Measurements from ENCODE around the gene VTCN1. TPM values are rescaled to one million over a fixed set of nuclear protein-coding genes. Genes with fewer than 3 reads are reported as not detected.

The VTCN1 gene
- total RNA-seq, 2 donors from 2014 or later: not detected

GRCh38 chr1:117182319-117182718 is 28.4 kb downstream of the VTCN1 start:
- no peak overlapping the region for H3K27ac ChIP-seq (ENCODE audit: low read depth, low read length)
- Mint-ChIP-seq H3K27me3 (ENCODE audit: insufficient read depth) (peaks cover 2% of the 10 kb centered on the region), H3K36me3 (ENCODE audit: low read depth) (no peaks in the 10 kb centered on the region), H3K4me1 (peaks cover 30% of the 10 kb centered on the region), H3K9me3 (no peaks in the 10 kb centered on the region), H3K27ac (no peak overlapping the region), H3K4me3 (no peak overlapping the region)
- DNase-seq: no peak
- no peaks in the 10 kb centered on the region for H3K36me3 ChIP-seq (ENCODE audit: control insufficient read depth, insufficient read depth, low read length)
- H3K4me1 ChIP-seq (ENCODE audit: control insufficient read depth, insufficient read depth, low read length): peaks cover 9% of the 10 kb centered on the region
- 91 to 100% methylated on average over 3 of the region's 3 CpGs for WGBS, 2 experiments (ENCODE audit: insufficient coverage in 1 of 2, insufficient read length in 1 of 2)
- peaks cover 24% of the 10 kb centered on the region for H3K27me3 ChIP-seq (ENCODE audit: control insufficient read depth, insufficient read depth, low read length, poor library complexity, severe bottlenecking)
- TF ChIP-seq CTCF (conservative IDR thresholded peaks at IDR 0.05): no peak
- no peaks in the 10 kb centered on the region for H3K9me3 ChIP-seq (ENCODE audit: control insufficient read depth, low read length)
- no peak overlapping the region for H3K9ac ChIP-seq (ENCODE audit: extremely low read depth, low read length, poor library complexity, severe bottlenecking)
- H3K4me3 ChIP-seq (ENCODE audit: low read length): no peak overlapping the region

- H3K4me3 ChIP-seq (ENCODE audit: low read length): no peak overlapping the region
- H3K27me3 ChIP-seq (ENCODE audit: control insufficient read depth, insufficient read depth, low read length, poor library complexity, severe bottlenecking): peaks cover 31% of the 10 kb centered on the region
- H3K4me1 ChIP-seq (ENCODE audit: control insufficient read depth, insufficient read depth, low read length): peaks cover 9% of the 10 kb centered on the region
- no peaks in the 10 kb centered on the region for H3K36me3 Mint-ChIP-seq (ENCODE audit: low read depth)
- no peaks in the 10 kb centered on the region for H3K9me3 ChIP-seq (ENCODE audit: control insufficient read depth, low read length)
- no peak for DNase-seq
- H3K36me3 ChIP-seq (ENCODE audit: control insufficient read depth, insufficient read depth, low read length): no peaks in the 10 kb centered on the region
- no peak overlapping the region for H3K27ac ChIP-seq (ENCODE audit: low read depth, low read length)
- H3K4me3 Mint-ChIP-seq: no peak overlapping the region
- TF ChIP-seq CTCF (conservative IDR thresholded peaks at IDR 0.05): no peak
- no peak overlapping the region for H3K9ac ChIP-seq (ENCODE audit: extremely low read depth, low read length, poor library complexity, severe bottlenecking)
- peaks cover 2% of the 10 kb centered on the region for H3K27me3 Mint-ChIP-seq (ENCODE audit: insufficient read depth)
- H3K4me1 Mint-ChIP-seq: peaks cover 30% of the 10 kb centered on the region
- H3K27ac Mint-ChIP-seq: no peak overlapping the region
- WGBS, 2 experiments (ENCODE audit: insufficient coverage in 1 of 2, insufficient read length in 1 of 2): 70 to 86% methylated on average over 5 of the region's 5 CpGs
- no peaks in the 10 kb centered on the region for H3K9me3 Mint-ChIP-seq
Observed at GRCh38 chr1:117181630-117182041, 29.1 kb downstream of the VTCN1 start.

- peaks cover 38% of the 10 kb centered on the region for H3K27me3 ChIP-seq (ENCODE audit: control insufficient read depth, insufficient read depth, low read length, poor library complexity, severe bottlenecking)
- WGBS, 2 experiments (ENCODE audit: insufficient coverage in 1 of 2, insufficient read length in 1 of 2): 94 to 100% methylated on average over 5 of the region's 5 CpGs
- H3K4me1 ChIP-seq (ENCODE audit: control insufficient read depth, insufficient read depth, low read length): peaks cover 9% of the 10 kb centered on the region
- peaks cover 2% of the 10 kb centered on the region for H3K27me3 Mint-ChIP-seq (ENCODE audit: insufficient read depth)
- no peak overlapping the region for H3K4me3 Mint-ChIP-seq
- TF ChIP-seq CTCF (conservative IDR thresholded peaks at IDR 0.05): no peak
- H3K36me3 Mint-ChIP-seq (ENCODE audit: low read depth): no peaks in the 10 kb centered on the region
- peaks cover 22% of the 10 kb centered on the region for H3K4me1 Mint-ChIP-seq
- no peaks in the 10 kb centered on the region for H3K36me3 ChIP-seq (ENCODE audit: control insufficient read depth, insufficient read depth, low read length)
- H3K9ac ChIP-seq (ENCODE audit: extremely low read depth, low read length, poor library complexity, severe bottlenecking): no peak overlapping the region
- H3K27ac Mint-ChIP-seq: no peak overlapping the region
- no peak overlapping the region for H3K4me3 ChIP-seq (ENCODE audit: low read length)
- no peaks in the 10 kb centered on the region for H3K9me3 Mint-ChIP-seq
- no peak for DNase-seq
- no peak overlapping the region for H3K27ac ChIP-seq (ENCODE audit: low read depth, low read length)
- no peaks in the 10 kb centered on the region for H3K9me3 ChIP-seq (ENCODE audit: control insufficient read depth, low read length)
Observed at GRCh38 chr1:117180147-117180967, 30.4 kb downstream of the VTCN1 start.

Measured in endodermal cell (in vitro differentiated cells).